NB4 (cell line): ENCODE data around the gene BRD2.

Experiments used
- DNase-seq: peaks from one replicate; pipeline ENCODE4 v3.0.0; 2010; ENCODE audit warnings: low read depth
- H3K4me3 ChIP-seq: one replicate; pipeline ENCODE4 v1.5.1; 2011; ENCODE audit warnings: mild to moderate bottlenecking, low read depth, low read length, moderate library complexity
- MYC ChIP-seq: IDR thresholded peaks from 2 replicates; pipeline ENCODE4 v1.6.1; 2011; ENCODE audit warnings: low read depth, low read length
- POLR2A ChIP-seq: IDR thresholded peaks from 2 replicates; pipeline ENCODE4 v1.6.1; 2011; ENCODE audit warnings: mild to moderate bottlenecking; ENCODE audit not compliant: insufficient read length; ENCODE audit errors: extremely low read depth
- TF ChIP-seq, protein P1 (sequence below): IDR thresholded peaks from 2 replicates; pipeline ENCODE4 v1.6.1; 2011; ENCODE audit warnings: low read depth, low read length
- TF ChIP-seq, protein P2 (sequence below): IDR thresholded peaks from one replicate; pipeline ENCODE4 v1.5.1; 2012; ENCODE audit warnings: low read depth, low read length

Gene BRD2

DNA sequence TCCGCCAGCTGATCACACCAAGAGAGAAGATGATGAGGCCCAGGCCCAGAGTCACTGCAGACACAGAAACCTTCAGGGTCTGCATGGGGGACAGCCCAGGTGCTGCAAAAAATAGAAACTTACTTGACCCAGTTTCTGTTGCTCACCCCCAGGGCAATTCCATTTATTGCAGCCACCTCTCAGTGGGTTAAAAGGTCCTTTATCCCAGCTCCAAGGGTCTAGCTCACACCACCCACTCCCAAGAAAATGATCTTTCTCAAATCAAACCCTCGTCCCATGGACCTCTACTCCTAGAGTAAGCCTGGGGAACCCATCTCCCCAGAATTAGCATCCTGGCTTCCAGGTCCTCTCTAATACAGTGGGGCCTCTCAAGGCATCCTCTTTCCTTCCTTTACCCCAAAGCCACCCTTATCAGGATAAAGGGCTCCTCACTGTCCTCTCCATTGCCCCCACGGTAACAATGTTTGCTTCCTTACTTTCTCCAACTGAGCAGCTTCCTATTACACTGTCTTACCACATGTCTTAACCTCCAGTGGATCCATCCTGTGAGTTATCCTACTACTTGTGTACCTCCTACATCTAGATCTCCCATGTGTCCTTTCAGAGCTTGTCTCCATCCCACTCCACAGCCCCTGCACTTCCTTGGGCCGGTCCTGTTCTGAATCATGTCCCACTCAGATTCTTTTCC, 32.7 kb upstream of the BRD2 start:
- TF ChIP-seq, protein P1, sequence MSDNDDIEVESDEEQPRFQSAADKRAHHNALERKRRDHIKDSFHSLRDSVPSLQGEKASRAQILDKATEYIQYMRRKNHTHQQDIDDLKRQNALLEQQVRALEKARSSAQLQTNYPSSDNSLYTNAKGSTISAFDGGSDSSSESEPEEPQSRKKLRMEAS, result no peak
- TF ChIP-seq MYC (no peak), POLR2A (no peak)
- TF ChIP-seq, protein P2, sequence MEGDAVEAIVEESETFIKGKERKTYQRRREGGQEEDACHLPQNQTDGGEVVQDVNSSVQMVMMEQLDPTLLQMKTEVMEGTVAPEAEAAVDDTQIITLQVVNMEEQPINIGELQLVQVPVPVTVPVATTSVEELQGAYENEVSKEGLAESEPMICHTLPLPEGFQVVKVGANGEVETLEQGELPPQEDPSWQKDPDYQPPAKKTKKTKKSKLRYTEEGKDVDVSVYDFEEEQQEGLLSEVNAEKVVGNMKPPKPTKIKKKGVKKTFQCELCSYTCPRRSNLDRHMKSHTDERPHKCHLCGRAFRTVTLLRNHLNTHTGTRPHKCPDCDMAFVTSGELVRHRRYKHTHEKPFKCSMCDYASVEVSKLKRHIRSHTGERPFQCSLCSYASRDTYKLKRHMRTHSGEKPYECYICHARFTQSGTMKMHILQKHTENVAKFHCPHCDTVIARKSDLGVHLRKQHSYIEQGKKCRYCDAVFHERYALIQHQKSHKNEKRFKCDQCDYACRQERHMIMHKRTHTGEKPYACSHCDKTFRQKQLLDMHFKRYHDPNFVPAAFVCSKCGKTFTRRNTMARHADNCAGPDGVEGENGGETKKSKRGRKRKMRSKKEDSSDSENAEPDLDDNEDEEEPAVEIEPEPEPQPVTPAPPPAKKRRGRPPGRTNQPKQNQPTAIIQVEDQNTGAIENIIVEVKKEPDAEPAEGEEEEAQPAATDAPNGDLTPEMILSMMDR, result no peak
- no peak for DNase-seq
- H3K4me3 ChIP-seq, result no peak overlapping the region

DNA sequence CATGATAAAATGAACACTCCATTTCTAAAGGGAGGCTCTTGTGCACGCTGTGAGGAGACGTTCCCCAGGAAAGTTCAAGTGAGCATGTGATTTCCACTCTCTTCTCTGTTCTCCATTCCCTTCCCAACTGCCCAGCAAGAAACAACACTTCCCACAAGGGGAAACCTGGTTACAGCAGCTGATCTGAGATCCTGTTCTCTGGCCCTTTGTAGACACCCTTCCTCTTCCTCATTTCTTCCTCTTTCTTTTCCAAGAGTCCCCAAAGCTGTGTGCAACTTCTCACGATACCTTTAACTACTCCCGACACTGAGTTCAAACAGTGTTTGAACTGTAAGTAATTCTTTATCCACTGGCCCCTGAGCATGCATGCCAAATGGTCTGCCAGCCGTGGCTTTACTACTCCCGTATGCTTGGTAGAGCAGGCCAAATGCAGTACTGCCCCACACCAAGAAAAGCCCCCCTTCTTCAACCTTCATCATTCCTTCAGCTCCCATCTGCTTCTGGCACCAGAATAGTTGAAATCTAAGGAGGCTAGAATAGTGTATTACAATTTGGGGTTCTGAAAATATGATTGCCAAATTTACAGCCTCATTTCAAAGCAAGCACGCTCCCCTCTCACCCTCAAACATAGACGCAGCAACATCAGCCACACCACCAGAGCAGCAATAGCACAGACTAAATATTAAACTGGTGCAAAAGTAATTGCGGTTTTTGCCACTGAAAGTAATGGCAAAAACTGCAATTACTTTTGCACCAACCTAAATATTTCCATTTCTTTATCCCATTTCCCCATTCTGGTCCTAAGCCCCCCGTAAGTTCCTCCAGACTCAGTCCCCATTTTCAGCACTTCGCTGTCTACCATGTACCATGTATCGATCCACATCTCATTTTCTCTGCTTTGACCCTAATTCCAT, 31.9 kb upstream of the BRD2 start:
- no peak overlapping the region for H3K4me3 ChIP-seq
- no peak for DNase-seq
- TF ChIP-seq, protein P2, result no peak
- TF ChIP-seq, protein P1, result no peak
- TF ChIP-seq MYC (no peak), POLR2A (no peak)

DNA sequence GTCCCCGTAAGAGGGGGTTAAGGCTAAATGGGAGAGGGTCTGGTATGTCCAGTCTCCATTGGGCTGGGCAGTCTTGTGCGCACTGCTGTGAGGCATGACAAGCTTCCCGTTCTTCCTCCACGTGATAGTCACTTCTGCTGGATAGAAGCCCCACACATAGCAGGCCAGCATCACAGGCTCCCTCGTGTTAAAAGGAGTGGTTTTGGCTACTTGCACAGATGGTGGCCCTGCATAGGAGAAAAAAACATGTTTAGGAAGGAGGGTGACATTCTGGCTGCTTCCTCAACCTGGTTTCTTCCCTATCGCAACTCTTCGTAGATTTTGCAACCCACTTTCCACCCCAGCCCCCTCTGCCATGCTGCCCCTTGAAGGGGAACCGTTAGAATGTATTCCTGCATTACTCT, 31.2 kb upstream of the BRD2 start:
- H3K4me3 ChIP-seq, result no peak overlapping the region
- TF ChIP-seq POLR2A (no peak), MYC (no peak; the same call in 1 of the 2 replicates)
- TF ChIP-seq, protein P2, result no peak
- TF ChIP-seq, protein P1, result 0 out of 2 replicates have a peak, but pooled peaks have one; percentile 4
- DNase-seq, result peak; percentile 53

DNA sequence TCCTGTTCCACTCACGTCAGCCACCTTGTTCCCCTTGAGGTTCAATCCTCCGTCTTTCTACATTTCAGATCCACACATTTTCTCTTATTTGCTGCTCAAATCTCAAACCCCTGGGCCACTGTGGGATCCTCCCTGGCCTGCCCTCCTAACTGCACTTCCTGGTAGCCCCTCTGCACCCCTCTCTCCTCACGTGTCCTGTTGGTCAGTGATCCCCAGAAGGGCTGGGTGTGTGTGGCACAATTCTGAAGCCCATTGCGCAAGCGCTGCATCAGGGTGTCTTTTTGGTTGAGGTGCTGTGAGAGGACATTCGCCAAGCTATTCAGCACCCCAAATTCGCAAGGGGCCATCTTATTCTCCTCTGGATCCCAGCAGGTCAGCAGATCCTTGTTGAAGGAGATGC, 29.9 kb upstream of the BRD2 start:
- no peak overlapping the region for H3K4me3 ChIP-seq
- DNase-seq, result no peak
- TF ChIP-seq MYC (no peak), POLR2A (no peak)
- TF ChIP-seq, protein P1, result no peak
- TF ChIP-seq, protein P2, result no peak

DNA sequence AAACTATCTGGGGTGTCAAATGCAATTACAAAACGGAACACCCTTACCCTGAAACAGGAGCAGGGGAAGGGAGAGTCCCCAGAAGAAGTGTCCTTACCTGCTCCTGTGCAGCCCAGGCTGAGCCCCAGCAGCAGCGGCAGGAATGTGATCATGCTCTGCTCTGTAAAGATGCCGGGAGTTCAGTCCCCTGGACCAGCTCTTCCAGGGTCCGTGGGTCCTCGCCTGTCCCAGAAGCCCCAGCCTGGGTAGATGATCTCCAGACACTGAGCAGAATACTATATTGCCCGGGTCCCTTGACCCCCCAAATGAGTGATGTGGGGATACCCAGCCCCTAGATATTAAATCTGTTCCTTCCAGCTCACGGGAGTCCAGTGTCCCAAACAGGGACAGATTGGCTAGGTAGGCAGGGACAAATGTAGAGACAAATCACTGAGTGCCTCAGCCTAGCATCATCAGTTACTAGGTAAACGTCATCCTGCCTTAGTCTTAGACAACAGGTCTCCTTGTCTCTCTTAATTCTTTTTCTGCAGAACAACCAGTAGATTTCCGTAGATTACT, 27.7 kb upstream of the BRD2 start, which contains the start of gene HLA-DMB:
TSS of gene HLA-DMB (minus strand) at position 373 of the 558 bp plus-strand sequence. CDS start at position 152, 221 bp downstream.
- TF ChIP-seq, protein P2, result no peak
- TF ChIP-seq MYC, result no peak
- TF ChIP-seq, protein P1, result no peak
- TF ChIP-seq POLR2A, result no peak
- no peak within 1 kb of the TSS for H3K4me3 ChIP-seq
- DNase-seq, result peak; percentile 54
